ENCODE data around the gene MED6.

DNA sequence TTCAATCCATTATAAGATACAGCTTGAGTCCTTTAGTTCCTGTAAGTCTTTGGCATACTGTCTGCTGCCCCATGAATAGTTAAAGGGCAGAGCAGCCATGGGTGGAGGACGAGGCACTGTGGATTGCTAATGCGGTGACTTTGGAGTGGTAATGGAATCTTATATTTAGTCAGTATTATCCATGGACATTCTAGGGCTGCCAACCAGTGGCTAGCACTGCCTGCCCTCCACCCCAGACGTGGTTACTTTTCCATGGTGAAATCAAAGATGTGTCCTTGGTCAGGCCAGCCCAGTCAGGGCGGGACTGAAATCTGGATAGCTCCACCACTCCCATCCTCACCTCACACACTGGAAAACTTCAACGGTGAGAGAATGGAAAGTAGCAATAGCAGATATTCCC, 43.5 kb upstream of the MED6 start:
- TF ChIP-seq, protein P1, sequence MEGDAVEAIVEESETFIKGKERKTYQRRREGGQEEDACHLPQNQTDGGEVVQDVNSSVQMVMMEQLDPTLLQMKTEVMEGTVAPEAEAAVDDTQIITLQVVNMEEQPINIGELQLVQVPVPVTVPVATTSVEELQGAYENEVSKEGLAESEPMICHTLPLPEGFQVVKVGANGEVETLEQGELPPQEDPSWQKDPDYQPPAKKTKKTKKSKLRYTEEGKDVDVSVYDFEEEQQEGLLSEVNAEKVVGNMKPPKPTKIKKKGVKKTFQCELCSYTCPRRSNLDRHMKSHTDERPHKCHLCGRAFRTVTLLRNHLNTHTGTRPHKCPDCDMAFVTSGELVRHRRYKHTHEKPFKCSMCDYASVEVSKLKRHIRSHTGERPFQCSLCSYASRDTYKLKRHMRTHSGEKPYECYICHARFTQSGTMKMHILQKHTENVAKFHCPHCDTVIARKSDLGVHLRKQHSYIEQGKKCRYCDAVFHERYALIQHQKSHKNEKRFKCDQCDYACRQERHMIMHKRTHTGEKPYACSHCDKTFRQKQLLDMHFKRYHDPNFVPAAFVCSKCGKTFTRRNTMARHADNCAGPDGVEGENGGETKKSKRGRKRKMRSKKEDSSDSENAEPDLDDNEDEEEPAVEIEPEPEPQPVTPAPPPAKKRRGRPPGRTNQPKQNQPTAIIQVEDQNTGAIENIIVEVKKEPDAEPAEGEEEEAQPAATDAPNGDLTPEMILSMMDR (IDR thresholded peaks at IDR 0.05 in 8 of 11, conservative IDR thresholded peaks at IDR 0.05 in 3 of 11): no peak
- no peak for TF ChIP-seq POLR2A (IDR thresholded peaks at IDR 0.05)
- no peak for TF ChIP-seq POLR2AphosphoS5 (IDR thresholded peaks at IDR 0.05)

All from spleen (tissue), 7 donors.